Thyroid gland (tissue), 4 donors: ENCODE results near the gene RFX1. TPM values are rescaled to one million over a fixed set of nuclear protein-coding genes. Genes with fewer than 3 reads are reported as not detected.
"Not testable (repeated sequence)": the region's sequence is repeated elsewhere in the genome, so short reads cannot be mapped to it uniquely, and the experiment has no call there.

Experiments used
- DNase-seq, 2 donors: peaks; one replicate each; pipeline ENCODE4 v3.0.0-alpha.2; 2019
- H3K27ac ChIP-seq, 3 donors: fragments of 200-600 bp; sonication (generic); 1 replicate in 2 of 3; 2 replicates in 1 of 3; pipeline ENCODE4 v1.5.1; 2016 to 2019; ENCODE audit warnings: mild to moderate bottlenecking in 1 of 3, moderate library complexity in 1 of 3
- H3K27me3 ChIP-seq: fragments of 200-600 bp; sonication (generic); one replicate; pipeline ENCODE4 v1.5.1; 2019
- H3K36me3 ChIP-seq, 2 donors: fragments of 200-600 bp; sonication (generic); one replicate each; pipeline ENCODE4 v1.5.1; 2016 to 2019
- H3K4me1 ChIP-seq, 2 donors: fragments of 200-600 bp; sonication (generic); one replicate each; pipeline ENCODE4 v1.5.1; 2017 to 2019
- H3K4me3 ChIP-seq, 3 donors: fragments of 200-600 bp; sonication (generic); replicated peaks in 1 of 3; 1 replicate in 2 of 3; 2 replicates in 1 of 3; pipeline ENCODE4 v1.5.1; 2016; ENCODE audit warnings: mild to moderate bottlenecking in 1 of 3
- H3K9me3 ChIP-seq: fragments of 200-600 bp; sonication (generic); one replicate; pipeline ENCODE4 v1.5.1; 2017
- POLR2A ChIP-seq, 2 donors: fragments of 450-650 bp; IDR thresholded peaks; one replicate each; pipeline ENCODE4 v1.6.1; 2017; ENCODE audit warnings: antibody characterized with exemption in 2 of 2, mild to moderate bottlenecking in 2 of 2, moderate library complexity in 1 of 2
- WGBS, 2 donors: methylation state at CpG; one replicate each; pipeline ENCODE4 v1.1.5; 2017; 5-methylcytosine and 5-hydroxymethylcytosine counted together
- intact Hi-C: fragments of 100-400 bp; cut with DNase I; formaldehyde crosslinking; loops from one replicate; pipeline ENCODE4 v1.15.1; 2023
- total RNA-seq, 4 donors: library from RNA; depleted of rRNA; stranded (reverse); fragments of >200 nt; gene quantifications; one replicate each; pipeline ENCODE4 v1.2.3, GENCODE V29; 2016
- TF ChIP-seq, protein P1 (sequence below), 6 experiments: fragments of 200-600 bp in 3 of 6; fragments of 450-650 bp in 3 of 6; sonication (generic) in 3 of 6; IDR thresholded peaks; one replicate each; pipeline ENCODE4 v1.5.1; 2016 to 2019; ENCODE audit warnings: antibody characterized with exemption in 6 of 6, mild to moderate bottlenecking in 2 of 6, inconsistent platforms in 1 of 6, moderate library complexity in 1 of 6

Gene RFX1
- total RNA-seq, 4 donors from 2014 or later, result 4.8 to 9.1 (median 9.1) TPM

DNA sequence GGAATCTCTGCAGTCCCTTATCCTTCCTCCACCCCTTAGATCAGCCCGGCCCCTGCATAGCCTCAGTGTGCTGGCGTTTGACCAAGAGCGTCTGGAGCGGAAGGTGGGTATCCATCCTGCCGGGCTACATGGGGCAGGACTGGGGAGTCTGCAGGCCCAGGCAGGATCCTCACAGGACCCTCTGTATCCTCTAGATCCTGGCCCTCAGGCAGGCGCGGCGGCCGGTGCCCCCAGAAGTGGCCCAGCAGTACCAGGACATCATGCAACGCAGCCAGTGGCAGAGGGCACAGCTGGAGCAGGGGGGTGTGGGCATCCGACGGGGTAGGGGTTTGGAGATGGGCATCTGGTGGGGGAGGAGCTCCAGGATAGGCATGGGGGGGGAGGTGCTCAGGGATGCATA is 76.8 kb downstream of the RFX1 start:
- TF ChIP-seq, protein P1, sequence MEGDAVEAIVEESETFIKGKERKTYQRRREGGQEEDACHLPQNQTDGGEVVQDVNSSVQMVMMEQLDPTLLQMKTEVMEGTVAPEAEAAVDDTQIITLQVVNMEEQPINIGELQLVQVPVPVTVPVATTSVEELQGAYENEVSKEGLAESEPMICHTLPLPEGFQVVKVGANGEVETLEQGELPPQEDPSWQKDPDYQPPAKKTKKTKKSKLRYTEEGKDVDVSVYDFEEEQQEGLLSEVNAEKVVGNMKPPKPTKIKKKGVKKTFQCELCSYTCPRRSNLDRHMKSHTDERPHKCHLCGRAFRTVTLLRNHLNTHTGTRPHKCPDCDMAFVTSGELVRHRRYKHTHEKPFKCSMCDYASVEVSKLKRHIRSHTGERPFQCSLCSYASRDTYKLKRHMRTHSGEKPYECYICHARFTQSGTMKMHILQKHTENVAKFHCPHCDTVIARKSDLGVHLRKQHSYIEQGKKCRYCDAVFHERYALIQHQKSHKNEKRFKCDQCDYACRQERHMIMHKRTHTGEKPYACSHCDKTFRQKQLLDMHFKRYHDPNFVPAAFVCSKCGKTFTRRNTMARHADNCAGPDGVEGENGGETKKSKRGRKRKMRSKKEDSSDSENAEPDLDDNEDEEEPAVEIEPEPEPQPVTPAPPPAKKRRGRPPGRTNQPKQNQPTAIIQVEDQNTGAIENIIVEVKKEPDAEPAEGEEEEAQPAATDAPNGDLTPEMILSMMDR (IDR thresholded peaks at IDR 0.05), result no peak
- no peak for TF ChIP-seq POLR2A (IDR thresholded peaks at IDR 0.05)
- intact Hi-C loops, result no loop called here
- no peaks in the 10 kb centered on the region for H3K9me3 ChIP-seq
- no peak overlapping the region for H3K27ac ChIP-seq
- H3K36me3 ChIP-seq, result peaks cover 0 to 14% of the 10 kb centered on the region in 2 donors
- no peaks in the 10 kb centered on the region for H3K27me3 ChIP-seq
- H3K4me1 ChIP-seq, result no peaks in the 10 kb centered on the region
- DNase-seq, result no peak
- H3K4me3 ChIP-seq, result no peak overlapping the region
- 92% methylated on average over 5 of the region's 12 CpGs; no CpG with 5 or more reads in 1 of the 2 donors for WGBS, 2 donors

DNA sequence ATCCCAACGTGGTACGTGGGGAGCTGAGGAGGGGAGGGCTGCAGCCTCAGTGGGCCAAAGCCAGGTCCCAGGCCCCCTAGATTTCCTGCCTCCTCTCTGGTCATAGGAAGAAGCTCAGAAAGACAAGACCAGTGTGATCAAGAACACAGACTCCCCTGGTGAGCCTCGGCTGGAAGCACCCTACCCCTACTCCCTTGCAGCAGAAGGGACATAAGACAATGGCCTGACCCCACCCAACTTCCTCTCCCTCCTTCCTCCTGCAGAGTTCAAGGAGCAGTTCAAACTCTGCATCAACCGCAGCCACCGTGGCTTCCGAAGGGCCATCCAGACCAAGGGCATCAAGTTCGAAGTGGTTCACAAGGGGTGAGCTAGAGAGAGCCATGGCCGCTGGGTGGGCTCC is 79.4 kb downstream of the RFX1 start:
- Histone ChIP-seq H3K4me3 (no peak overlapping the region), H3K36me3 (peaks cover 14 to 34% of the 10 kb centered on the region in 2 donors), H3K27me3 (no peaks in the 10 kb centered on the region), H3K9me3 (no peaks in the 10 kb centered on the region), H3K27ac (no peak overlapping the region), H3K4me1 (no peaks in the 10 kb centered on the region)
- no peak for TF ChIP-seq POLR2A (IDR thresholded peaks at IDR 0.05)
- TF ChIP-seq, protein P1 (IDR thresholded peaks at IDR 0.05), result no peak
- DNase-seq, result no peak
- 74 to 94% methylated on average over 8 of the region's 8 CpGs for WGBS, 2 donors
- intact Hi-C loops, result no loop called here

DNA sequence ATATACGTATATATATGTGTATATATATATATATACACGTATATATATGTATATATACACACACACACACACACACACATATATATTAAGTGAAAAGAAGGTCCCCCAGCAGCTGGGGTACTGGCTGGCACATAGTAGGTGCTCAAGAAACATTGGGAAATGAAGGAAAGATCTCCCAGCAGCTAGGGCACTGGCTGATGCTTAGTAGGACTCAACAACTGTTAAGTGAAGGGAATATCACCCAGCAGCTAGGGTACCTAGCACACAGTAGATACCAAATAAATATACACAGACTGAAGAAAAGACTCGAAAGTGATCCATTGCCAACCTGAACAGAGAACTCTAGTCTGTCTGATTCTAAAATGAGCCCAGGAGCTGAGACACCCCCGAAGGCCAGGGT is 80.1 kb downstream of the RFX1 start:
- Histone ChIP-seq H3K36me3 (peaks cover 21 to 40% of the 10 kb centered on the region in 2 donors), H3K9me3 (no peaks in the 10 kb centered on the region), H3K4me3 (no peak overlapping the region), H3K27me3 (no peaks in the 10 kb centered on the region), H3K27ac (no peak overlapping the region), H3K4me1 (no peaks in the 10 kb centered on the region)
- intact Hi-C loops, result no loop called here
- no peak for TF ChIP-seq POLR2A (IDR thresholded peaks at IDR 0.05)
- DNase-seq, result no peak
- 70 to 90% methylated on average over 4 of the region's 4 CpGs for WGBS, 2 donors

DNA sequence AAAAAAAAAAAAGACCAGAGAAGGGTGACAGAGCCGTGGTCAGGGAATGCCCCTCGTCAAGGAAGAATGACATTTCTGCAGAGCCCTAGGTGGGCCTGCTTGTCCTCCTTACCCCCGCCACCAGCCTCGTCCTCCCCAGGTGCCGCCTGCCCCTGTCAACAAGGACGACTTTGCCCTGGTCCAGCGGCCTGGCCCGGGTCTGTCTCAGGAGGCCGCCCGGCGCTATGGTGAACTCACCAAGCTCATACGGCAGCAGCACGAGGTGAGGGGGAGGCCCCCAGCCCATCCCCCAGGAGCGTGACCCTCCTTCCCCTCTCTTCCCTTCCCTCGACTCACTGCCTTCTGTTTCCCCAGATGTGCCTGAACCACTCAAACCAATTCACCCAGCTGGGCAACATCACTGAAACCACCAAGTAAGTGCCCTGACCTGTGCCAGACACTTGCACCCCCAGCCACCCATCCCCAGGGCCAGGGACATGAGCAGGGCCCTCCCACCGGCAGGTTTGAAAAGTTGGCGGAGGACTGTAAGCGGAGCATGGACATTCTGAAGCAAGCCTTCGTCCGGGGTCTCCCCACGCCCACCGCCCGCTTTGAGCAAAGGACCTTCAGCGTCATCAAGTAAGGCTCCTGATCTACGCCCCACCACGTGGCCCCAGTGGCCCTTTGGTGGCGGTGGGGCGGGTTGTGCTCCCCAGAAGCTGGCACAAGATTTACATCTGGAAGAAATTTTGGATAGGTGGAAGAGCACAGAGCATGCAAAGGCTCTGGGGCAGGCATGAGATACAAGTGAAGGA is 82.7 kb downstream of the RFX1 start:
- Histone ChIP-seq H3K27me3 (no peaks in the 10 kb centered on the region), H3K36me3 (peaks cover 34 to 57% of the 10 kb centered on the region in 2 donors), H3K27ac (no peak overlapping the region), H3K9me3 (no peaks in the 10 kb centered on the region), H3K4me3 (no peak overlapping the region), H3K4me1 (no peaks in the 10 kb centered on the region)
- TF ChIP-seq, protein P1 (IDR thresholded peaks at IDR 0.05), result no peak
- no peak for TF ChIP-seq POLR2A (IDR thresholded peaks at IDR 0.05)
- 94 to 96% methylated on average over 20 to 26 of the region's 28 CpGs for WGBS, 2 donors
- intact Hi-C loops, result no loop called here
- no peak for DNase-seq

DNA sequence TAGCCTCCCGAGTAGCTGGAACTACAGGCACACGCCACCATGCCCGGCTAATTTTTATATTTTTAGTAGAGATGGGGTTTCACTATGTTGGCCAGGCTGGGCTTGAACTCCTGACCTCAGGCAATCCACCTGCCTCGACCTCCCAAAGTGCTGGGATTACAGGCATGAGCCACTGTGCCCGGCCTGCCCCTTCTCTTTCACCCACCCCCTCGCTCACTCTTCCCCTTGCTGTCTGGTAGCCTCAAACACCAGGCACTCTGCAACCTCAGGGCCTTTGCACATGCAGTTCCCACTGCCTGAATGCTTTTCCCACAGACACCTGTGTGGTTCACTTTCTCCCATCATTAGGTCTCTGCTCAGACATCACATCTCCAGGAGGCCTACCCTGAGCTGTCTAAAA is 84.0 kb downstream of the RFX1 start:
- H3K36me3 ChIP-seq, result peaks cover 36 to 60% of the 10 kb centered on the region in 2 donors
- H3K27me3 ChIP-seq, result not testable (repeated sequence)
- 96 to 99% methylated on average over 6 of the region's 6 CpGs for WGBS, 2 donors

DNA sequence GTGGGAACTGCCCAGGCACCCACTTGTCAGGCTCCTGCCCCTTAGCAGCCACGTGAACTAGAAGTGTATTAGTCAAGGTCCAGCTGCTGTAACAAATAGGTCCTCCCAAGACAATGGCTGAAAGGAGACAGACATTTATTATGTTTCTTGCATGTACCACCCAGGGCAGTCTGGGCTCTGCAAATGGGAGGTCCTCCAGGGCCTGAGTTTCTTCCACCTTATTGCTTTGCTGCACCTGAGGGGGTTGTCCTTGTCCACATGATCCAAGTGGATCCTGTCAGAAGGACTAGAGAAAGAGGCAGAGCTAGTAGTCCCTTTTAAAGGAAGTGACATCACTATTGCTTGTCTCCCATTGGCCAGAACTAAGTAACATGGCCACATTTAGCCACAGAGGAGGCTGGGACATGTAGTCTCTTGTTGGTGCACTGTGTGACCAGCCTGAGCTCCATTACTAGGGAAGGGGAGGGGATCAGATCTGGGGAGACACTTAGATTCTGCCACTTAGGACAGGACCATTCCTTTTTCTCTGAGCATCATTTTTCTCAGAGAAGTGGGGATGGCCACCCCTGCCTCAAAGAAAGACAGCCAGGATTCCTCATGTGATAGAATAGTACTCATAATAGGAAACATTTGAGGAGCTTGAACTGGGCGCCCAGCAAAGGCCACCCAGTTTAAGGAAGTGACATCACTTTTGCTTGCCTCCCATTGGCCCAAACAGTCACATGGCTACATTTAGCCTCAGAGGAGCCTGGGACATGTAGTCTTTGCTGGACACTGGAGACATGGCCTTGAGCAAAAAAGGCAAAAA is 85.0 kb downstream of the RFX1 start:
- Histone ChIP-seq H3K4me3 (no peak overlapping the region), H3K4me1 (no peaks in the 10 kb centered on the region), H3K27ac (no peak overlapping the region), H3K27me3 (no peaks in the 10 kb centered on the region), H3K9me3 (no peaks in the 10 kb centered on the region), H3K36me3 (peaks cover 37 to 55% of the 10 kb centered on the region in 2 donors)
- intact Hi-C loops, result no loop called here
- 78 to 100% methylated on average over 1 to 2 of the region's 2 CpGs for WGBS, 2 donors
- TF ChIP-seq, protein P1 (IDR thresholded peaks at IDR 0.05), result no peak
- TF ChIP-seq POLR2A (IDR thresholded peaks at IDR 0.05), result no peak
- no peak for DNase-seq

More for the DNA sequence above, 84.0 kb downstream of the RFX1 start:
- H3K4me3 ChIP-seq, intact Hi-C loops, DNase-seq, H3K4me1 ChIP-seq, H3K27ac ChIP-seq, H3K9me3 ChIP-seq: not testable (repeated sequence)
